Liver (tissue), 3 donors: ENCODE data around the gene FBXW2.

ENCODE experiments used
- ATF3 ChIP-seq: IDR thresholded peaks from 2 replicates; pipeline ENCODE4 v1.6.1; 2016; ENCODE audit warnings: antibody characterized with exemption
- CTCF ChIP-seq: fragments of 150-350 bp; IDR thresholded peaks from 2 replicates; pipeline ENCODE4 v1.5.1; 2017; ENCODE audit warnings: improper control_type of control experiment, low read depth, low read length; ENCODE audit not compliant: missing input control
- GABPA ChIP-seq, 2 donors: IDR thresholded peaks in 1 of 2; conservative IDR thresholded peaks in 1 of 2; 2 replicates each; pipeline ENCODE4 v1.6.1; 2016; ENCODE audit warnings: antibody characterized with exemption in 2 of 2, mild to moderate bottlenecking in 1 of 2, moderate library complexity in 1 of 2
- HNF4G ChIP-seq: IDR thresholded peaks from 2 replicates; pipeline ENCODE4 v1.6.1; 2016; ENCODE audit warnings: antibody characterized with exemption
- MAX ChIP-seq: IDR thresholded peaks from 2 replicates; pipeline ENCODE4 v1.6.1; 2016; ENCODE audit warnings: antibody characterized with exemption
- RAD21 ChIP-seq, 2 donors: IDR thresholded peaks; 2 replicates each; pipeline ENCODE4 v1.6.1; 2016; ENCODE audit warnings: antibody characterized with exemption in 2 of 2, mild to moderate bottlenecking in 2 of 2
- REST ChIP-seq: IDR thresholded peaks from 2 replicates; pipeline ENCODE4 v1.6.1; 2016; ENCODE audit warnings: antibody characterized with exemption, mild to moderate bottlenecking
- SP1 ChIP-seq: IDR thresholded peaks from 2 replicates; pipeline ENCODE4 v1.6.1; 2018; ENCODE audit warnings: antibody characterized with exemption, mild to moderate bottlenecking
- TAF1 ChIP-seq: conservative IDR thresholded peaks from 2 replicates; pipeline ENCODE4 v1.6.1; 2016; ENCODE audit warnings: antibody characterized with exemption, mild to moderate bottlenecking
- donor health status: healthy.
- donor health status: healthy.

- TF ChIP-seq CTCF (no peak), ATF3 (no peak), RAD21 (IDR thresholded peaks at IDR 0.05) (no peak), MAX (no peak), GABPA (IDR thresholded peaks at IDR 0.05 in 1 of 2, conservative IDR thresholded peaks at IDR 0.05 in 1 of 2) (no peak), HNF4G (no peak), REST (no peak), SP1 (no peak), TAF1 (no peak)
These were observed 78.3 kb downstream of the FBXW2 start for GRCh38 chr9:120714846-120715388.
